Breast epithelium (tissue), 3 donors: ENCODE data around the gene AKAP7.

Source experiments
- CTCF ChIP-seq, 3 donors: fragments of 450-650 bp; IDR thresholded peaks; one replicate each; pipeline ENCODE4 v1.5.1; 2016 to 2017; ENCODE audit warnings: antibody characterized with exemption in 3 of 3, mild to moderate bottlenecking in 3 of 3, moderate library complexity in 3 of 3
- POLR2A ChIP-seq: fragments of 450-650 bp; IDR thresholded peaks from one replicate; pipeline ENCODE4 v1.6.1; 2016; ENCODE audit warnings: antibody characterized with exemption, mild to moderate bottlenecking, moderate library complexity

- TF ChIP-seq CTCF (IDR thresholded peaks at IDR 0.05) (no peak), POLR2A (no peak)
Measured at GRCh38 chr6:131303338-131303930, 168.2 kb downstream of the AKAP7 start.
